PC-3 (cell line): ENCODE results near the gene CHML.

Experiments
- CTCF ChIP-seq: fragments of 300-600 bp; sonication (generic); conservative IDR thresholded peaks from 2 replicates; pipeline ENCODE4 v1.5.1; 2017; ENCODE audit warnings: antibody characterized with exemption, low read depth, mild to moderate bottlenecking, low read length
- EZH2phosphoT487 ChIP-seq: fragments of 300-600 bp; sonication (generic); IDR thresholded peaks from 2 replicates; pipeline ENCODE4 v1.6.1; 2018; ENCODE audit warnings: mild to moderate bottlenecking, antibody characterized with exemption, low read length, borderline replicate concordance

GRCh38 chr1:241654641-241655040 is 14.5 kb upstream of the CHML start:
- TF ChIP-seq CTCF, result no peak
- no peak for TF ChIP-seq EZH2phosphoT487
